ENCODE results near the gene ZNF14.
"Not testable (repeated sequence)": the region's sequence is repeated elsewhere in the genome, so short reads cannot be mapped to it uniquely, and the experiment has no call there.

The ZNF14 gene

GRCh38 chr19:19746286-19747213 lies 13.6 kb upstream of the ZNF14 start:
- no peak for DNase-seq (ENCODE audit: low spot score)

GRCh38 chr19:19745496-19746285 lies 12.8 kb upstream of the ZNF14 start:
- no peak for DNase-seq (ENCODE audit: low spot score)

GRCh38 chr19:19744641-19745040 lies 11.7 kb upstream of the ZNF14 start:
- no peak for DNase-seq (ENCODE audit: low spot score)

- DNase-seq (ENCODE audit: low spot score), result not testable (repeated sequence)
These were observed 11.0 kb upstream of the ZNF14 start for GRCh38 chr19:19743921-19744320.

- DNase-seq (ENCODE audit: low spot score), result no peak
These were observed 10.3 kb upstream of the ZNF14 start for GRCh38 chr19:19743176-19743575.

GRCh38 chr19:19742773-19743172 lies 9.9 kb upstream of the ZNF14 start:
- no peak for DNase-seq (ENCODE audit: low spot score)

GRCh38 chr19:19741184-19741583 lies 8.3 kb upstream of the ZNF14 start:
- no peak for DNase-seq (ENCODE audit: low spot score)

- no peak for DNase-seq (ENCODE audit: low spot score)
These were observed 7.8 kb upstream of the ZNF14 start for GRCh38 chr19:19740755-19741154.

- DNase-seq (ENCODE audit: low spot score), result no peak
These were observed 5.7 kb upstream of the ZNF14 start for GRCh38 chr19:19738564-19738963.

- no peak for DNase-seq (ENCODE audit: low spot score)
These were observed 4.8 kb upstream of the ZNF14 start for GRCh38 chr19:19737559-19738332.

GRCh38 chr19:19721896-19722295 lies 11.0 kb downstream of the ZNF14 start:
- DNase-seq (ENCODE audit: low spot score), result no peak

- DNase-seq (ENCODE audit: low spot score), result no peak
These were observed 13.1 kb downstream of the ZNF14 start for GRCh38 chr19:19719798-19720197.

- DNase-seq (ENCODE audit: low spot score), result no peak
These were observed 20.7 kb downstream of the ZNF14 start for GRCh38 chr19:19711934-19712828.

- no peak for DNase-seq (ENCODE audit: low spot score)
These were observed 21.5 kb downstream of the ZNF14 start for GRCh38 chr19:19711306-19711933.

GRCh38 chr19:19710506-19710905 lies 22.4 kb downstream of the ZNF14 start:
- no peak for DNase-seq (ENCODE audit: low spot score)

GRCh38 chr19:19704836-19705235 lies 28.1 kb downstream of the ZNF14 start:
- DNase-seq (ENCODE audit: low spot score), result no peak

GRCh38 chr19:19700493-19700892 lies 32.4 kb downstream of the ZNF14 start:
- DNase-seq (ENCODE audit: low spot score), result not testable (repeated sequence)

- DNase-seq (ENCODE audit: low spot score), result no peak
These were observed 35.3 kb downstream of the ZNF14 start for GRCh38 chr19:19697589-19697988.

GRCh38 chr19:19696386-19696785 lies 36.5 kb downstream of the ZNF14 start:
- DNase-seq (ENCODE audit: low spot score), result no peak

GRCh38 chr19:19691683-19692082 lies 41.2 kb downstream of the ZNF14 start:
- DNase-seq (ENCODE audit: low spot score), result no peak

GRCh38 chr19:19689023-19689422 lies 43.9 kb downstream of the ZNF14 start:
- DNase-seq (ENCODE audit: low spot score), result not testable (repeated sequence)
